PFSK-1 (cell line): ENCODE results near the gene SKAP2.

Source experiments
- FOXP2 ChIP-seq: optimal IDR thresholded peaks from 2 replicates; pipeline ENCODE3; 2011; ENCODE audit warnings: borderline replicate concordance, control low read depth, inconsistent platforms; ENCODE audit not compliant: insufficient read depth; ENCODE audit errors: extremely low read length, extremely low read depth
- POLR2AphosphoS5 ChIP-seq: IDR thresholded peaks from 2 replicates; pipeline ENCODE4 v1.6.1; 2012; ENCODE audit warnings: low read depth, mild to moderate bottlenecking, control low read depth, low read length, moderate library complexity
- SIN3A ChIP-seq: IDR thresholded peaks from 2 replicates; pipeline ENCODE4 v1.6.1; 2012; ENCODE audit warnings: mild to moderate bottlenecking, low read length, moderate library complexity, borderline replicate concordance; ENCODE audit not compliant: insufficient read depth
- TAF1 ChIP-seq: IDR thresholded peaks from 2 replicates; pipeline ENCODE4 v1.6.1; 2012; ENCODE audit warnings: low read length, control low read depth, borderline replicate concordance; ENCODE audit not compliant: insufficient read depth
- TF ChIP-seq, protein P1 (sequence below), 2 experiments: IDR thresholded peaks; 2 replicates each; pipeline versions ENCODE4 v1.6.1 to v1.8.0; 2011 to 2012; ENCODE audit warnings: low read depth in 2 of 2, low read length in 2 of 2, control low read depth in 1 of 2, inconsistent platforms in 1 of 2, mild to moderate bottlenecking in 1 of 2, moderate library complexity in 1 of 2; ENCODE audit not compliant: insufficient read depth in 1 of 2

SKAP2 gene

DNA sequence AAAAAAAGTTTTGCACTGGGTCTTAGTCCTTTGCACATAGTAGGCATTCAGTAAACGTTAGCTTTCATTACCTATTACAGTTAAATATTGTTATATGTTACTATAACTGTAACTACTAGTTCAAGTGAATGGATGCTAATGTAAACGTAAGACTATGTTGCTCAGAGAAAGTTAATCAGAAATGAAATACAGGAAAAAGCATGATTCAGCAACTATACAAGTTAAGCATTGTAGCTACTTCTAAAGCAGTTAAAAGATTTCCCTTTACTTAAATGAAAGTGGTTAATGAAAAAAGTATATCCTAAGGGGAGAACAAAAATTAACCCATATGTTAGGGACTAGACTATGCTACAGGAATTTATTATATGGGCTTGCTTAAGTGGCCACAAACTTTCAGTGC, 121.2 kb downstream of the SKAP2 start:
- TF ChIP-seq SIN3A (no peak), POLR2AphosphoS5 (no peak), FOXP2 (no peak), TAF1 (no peak)
- TF ChIP-seq, protein P1, sequence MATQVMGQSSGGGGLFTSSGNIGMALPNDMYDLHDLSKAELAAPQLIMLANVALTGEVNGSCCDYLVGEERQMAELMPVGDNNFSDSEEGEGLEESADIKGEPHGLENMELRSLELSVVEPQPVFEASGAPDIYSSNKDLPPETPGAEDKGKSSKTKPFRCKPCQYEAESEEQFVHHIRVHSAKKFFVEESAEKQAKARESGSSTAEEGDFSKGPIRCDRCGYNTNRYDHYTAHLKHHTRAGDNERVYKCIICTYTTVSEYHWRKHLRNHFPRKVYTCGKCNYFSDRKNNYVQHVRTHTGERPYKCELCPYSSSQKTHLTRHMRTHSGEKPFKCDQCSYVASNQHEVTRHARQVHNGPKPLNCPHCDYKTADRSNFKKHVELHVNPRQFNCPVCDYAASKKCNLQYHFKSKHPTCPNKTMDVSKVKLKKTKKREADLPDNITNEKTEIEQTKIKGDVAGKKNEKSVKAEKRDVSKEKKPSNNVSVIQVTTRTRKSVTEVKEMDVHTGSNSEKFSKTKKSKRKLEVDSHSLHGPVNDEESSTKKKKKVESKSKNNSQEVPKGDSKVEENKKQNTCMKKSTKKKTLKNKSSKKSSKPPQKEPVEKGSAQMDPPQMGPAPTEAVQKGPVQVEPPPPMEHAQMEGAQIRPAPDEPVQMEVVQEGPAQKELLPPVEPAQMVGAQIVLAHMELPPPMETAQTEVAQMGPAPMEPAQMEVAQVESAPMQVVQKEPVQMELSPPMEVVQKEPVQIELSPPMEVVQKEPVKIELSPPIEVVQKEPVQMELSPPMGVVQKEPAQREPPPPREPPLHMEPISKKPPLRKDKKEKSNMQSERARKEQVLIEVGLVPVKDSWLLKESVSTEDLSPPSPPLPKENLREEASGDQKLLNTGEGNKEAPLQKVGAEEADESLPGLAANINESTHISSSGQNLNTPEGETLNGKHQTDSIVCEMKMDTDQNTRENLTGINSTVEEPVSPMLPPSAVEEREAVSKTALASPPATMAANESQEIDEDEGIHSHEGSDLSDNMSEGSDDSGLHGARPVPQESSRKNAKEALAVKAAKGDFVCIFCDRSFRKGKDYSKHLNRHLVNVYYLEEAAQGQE (IDR thresholded peaks at IDR 0.05; ENCODE audit: insufficient read depth in 1 of 2, low read depth in 2 of 2, low read length in 2 of 2): no peak

DNA sequence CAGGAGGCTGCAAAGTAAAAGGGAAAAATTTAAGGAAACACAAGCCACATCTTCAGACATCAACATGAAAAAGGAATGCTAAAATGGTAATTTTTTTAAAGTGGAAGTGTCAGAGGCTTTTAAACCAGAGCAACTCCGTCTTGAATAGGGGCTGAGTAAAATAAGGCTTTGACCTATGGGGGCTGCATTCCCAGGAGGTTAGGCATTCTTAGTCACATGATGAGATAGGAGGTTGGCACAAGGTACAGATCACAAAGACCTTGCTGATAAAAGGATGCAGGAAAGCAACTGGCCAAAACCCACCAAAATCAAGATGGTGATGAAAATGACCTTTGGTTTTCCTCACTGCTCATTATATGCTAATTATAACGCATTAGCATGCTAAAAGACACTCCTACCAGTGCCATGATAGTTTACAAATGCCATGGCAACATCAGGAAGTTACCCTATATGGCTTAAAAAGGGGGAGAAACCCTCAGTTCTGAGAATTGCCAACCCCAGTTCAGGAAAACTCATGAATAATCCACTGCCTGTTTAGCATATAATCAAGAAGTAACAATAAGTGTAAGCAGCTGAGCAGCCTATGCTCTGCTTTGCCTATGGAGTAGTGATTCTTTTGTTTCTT, 128.3 kb downstream of the SKAP2 start:
- TF ChIP-seq, protein P1 (IDR thresholded peaks at IDR 0.05; ENCODE audit: insufficient read depth in 1 of 2, low read depth in 2 of 2, low read length in 2 of 2): no peak
- no peak for TF ChIP-seq FOXP2
- TF ChIP-seq SIN3A: no peak
- TF ChIP-seq POLR2AphosphoS5: no peak

DNA sequence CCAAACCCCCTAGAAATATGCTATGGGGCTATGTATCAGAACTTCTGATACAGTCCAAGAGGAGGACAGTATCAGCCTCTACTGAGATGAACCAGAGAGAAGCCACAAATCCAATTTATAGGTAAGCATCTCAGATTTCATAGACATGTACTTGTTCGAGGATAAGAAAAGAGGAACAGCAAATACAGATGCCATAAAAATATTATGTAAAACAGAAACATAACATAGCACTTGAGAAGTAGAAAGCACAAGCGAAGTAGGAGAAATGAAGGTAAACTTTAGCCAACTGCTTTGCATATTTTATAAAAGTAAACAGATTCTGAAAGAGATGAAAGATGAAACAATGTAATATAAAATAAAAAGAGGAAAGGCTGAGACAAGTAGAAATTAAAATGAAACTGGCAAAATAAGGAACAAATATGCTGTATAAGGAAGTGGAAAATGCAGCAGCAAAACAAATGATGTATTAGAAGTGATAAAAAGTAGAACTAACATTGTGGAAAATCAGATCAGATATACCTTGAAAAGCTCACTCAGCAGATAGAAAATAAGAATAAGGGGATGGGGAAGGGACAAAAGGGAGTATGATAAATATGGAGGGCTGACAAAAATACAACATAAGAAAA, 135.1 kb downstream of the SKAP2 start:
- no peak for TF ChIP-seq POLR2AphosphoS5
- TF ChIP-seq, protein P1 (IDR thresholded peaks at IDR 0.05; ENCODE audit: insufficient read depth in 1 of 2, low read depth in 2 of 2, low read length in 2 of 2): no peak
- TF ChIP-seq SIN3A: no peak
- TF ChIP-seq TAF1: no peak
- TF ChIP-seq FOXP2: no peak

DNA sequence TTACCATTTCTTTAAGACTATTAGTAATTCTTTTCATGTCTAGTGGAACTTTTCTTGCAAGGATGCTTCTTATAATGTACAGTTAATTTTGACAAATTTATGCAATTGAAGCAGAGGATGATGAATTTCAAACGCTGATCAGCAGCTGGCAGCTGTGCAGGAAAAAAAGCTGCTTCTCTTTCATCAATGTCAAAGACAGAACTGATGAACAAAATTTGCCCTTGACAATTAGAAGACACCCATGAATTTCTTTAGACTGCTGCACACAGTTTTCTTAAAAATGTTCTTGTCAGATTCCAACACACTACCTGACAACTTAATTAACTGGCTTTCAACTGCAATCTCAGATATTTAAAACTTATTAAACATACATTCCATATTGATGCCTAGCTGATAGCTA, 138.3 kb downstream of the SKAP2 start:
- TF ChIP-seq POLR2AphosphoS5 (no peak), FOXP2 (no peak), TAF1 (no peak), SIN3A (no peak)
- TF ChIP-seq, protein P1 (IDR thresholded peaks at IDR 0.05; ENCODE audit: insufficient read depth in 1 of 2, low read depth in 2 of 2, low read length in 2 of 2): no peak

DNA sequence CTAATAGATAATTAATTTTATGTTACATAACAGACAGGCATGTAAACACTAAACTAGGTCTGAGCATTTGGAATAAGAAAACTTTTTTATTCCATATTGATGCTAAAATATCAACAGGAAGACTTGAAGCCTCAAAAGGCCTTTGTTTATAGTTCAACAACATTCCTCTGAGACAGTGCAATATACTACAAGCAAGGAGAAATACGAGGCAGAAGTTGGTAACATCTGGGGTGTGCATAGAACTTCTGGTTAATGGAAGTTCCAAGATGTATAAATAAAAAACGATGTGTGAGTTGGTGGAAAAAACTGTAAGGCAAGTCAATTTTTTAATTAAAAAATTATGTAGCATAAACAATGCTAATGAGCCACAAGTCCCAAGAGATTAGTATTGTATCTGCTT, 139.6 kb downstream of the SKAP2 start:
- TF ChIP-seq SIN3A (no peak), TAF1 (no peak), POLR2AphosphoS5 (no peak), FOXP2 (no peak)
- TF ChIP-seq, protein P1 (IDR thresholded peaks at IDR 0.05; ENCODE audit: insufficient read depth in 1 of 2, low read depth in 2 of 2, low read length in 2 of 2): no peak
